NCI-H446 (cell line): Measurements from ENCODE around the gene TTLL12.

Source experiments
- DNase-seq, 2 experiments: peaks; one replicate each; lab custom pipeline; 2025; lab: John Stamatoyannopoulos, UW

TTLL12 gene

GRCh38 chr22:43213962-43214361 lies 27.0 kb upstream of the TTLL12 start:
- no peak for DNase-seq

DNA sequence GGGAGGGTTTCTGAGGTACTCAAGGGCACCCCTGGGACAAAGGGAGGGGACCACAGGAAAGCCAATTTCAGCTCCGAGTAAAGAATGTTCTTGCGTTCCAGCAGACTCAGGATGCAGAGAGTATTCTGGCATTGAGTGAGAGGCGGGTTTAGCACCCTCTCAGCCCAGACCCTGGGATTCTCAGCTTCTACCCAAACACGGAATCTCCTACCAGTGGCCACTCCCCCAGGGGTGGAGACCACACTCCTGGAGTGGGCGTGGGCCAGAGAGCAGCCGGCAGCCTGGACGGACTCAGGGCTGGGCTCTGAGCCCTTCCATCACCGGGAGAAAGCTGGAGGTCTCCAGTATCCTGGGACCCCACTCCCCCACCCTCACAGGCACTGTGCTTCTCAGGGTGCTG lies 26.1 kb upstream of the TTLL12 start:
- no peak for DNase-seq

DNA sequence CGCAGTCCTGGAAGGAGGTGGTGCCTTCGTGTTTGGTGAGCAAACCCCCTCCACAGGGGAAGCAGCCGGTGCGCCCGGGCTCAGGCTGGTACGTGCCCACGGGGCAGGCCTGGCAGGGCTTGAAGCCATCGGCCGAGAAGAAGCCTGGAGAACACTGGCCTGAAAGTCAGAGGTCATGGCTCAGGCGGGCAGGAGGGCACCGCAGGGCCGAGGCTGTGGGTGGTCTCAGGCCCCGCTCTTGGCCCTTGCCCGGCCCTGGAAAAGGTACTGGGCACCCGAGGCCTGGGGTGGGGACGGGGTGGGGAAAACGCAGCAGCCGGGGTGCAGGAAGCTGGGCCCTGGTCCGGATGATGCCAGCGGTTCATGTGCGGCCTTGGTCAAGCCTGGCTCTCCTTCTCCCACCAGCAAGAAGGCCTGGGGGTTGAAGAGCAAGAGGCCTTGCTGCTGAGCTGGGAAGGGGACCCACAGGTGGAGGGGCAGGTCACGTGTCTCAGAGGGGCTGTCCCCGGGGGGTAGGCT lies 25.6 kb upstream of the TTLL12 start:
- DNase-seq: no peak

GRCh38 chr22:43211941-43212433 lies 25.1 kb upstream of the TTLL12 start:
- no peak for DNase-seq

DNA sequence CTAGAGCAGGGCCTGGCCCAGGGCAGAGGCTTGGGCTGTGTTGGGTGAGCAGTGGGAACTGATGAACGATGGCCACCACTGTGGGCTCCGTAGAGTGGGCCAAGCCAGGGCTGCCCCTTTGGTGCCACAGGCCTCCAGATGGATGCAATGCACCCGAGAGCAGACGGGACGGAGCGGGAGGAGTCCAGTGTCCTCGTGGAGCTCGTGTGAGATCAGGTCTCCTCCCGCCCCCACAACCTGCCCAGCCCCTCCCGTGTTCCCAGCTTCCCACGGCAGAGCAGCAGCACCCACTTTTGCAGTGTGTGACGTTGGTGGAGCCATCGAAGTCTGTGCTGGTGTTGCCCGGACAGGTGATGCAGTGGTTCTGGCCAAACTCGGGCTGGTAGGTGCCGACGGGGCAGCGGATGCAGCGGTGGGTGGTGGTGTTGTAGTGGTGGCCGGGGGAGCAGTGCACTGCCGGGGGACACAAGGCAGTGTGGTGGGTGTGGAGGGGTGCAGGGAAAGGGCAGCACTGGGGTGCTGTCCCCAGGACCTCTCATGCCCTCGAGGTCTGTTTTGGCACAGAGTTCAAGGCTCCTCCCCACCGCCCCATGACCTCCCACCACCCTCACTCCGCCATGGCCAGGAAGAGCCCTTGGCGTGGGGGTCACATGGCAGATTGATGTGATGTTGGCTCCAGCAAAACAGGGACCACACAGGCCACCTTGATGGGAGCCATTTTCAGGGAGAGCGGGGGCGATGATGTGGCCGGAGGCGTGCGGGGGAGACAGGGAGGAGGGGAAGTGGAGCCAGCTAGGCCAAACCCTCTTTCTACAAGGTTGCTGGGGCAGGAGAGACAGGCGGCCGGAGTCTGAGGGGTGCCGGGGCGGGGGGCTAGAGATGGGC lies 23.9 kb upstream of the TTLL12 start:
- DNase-seq: no peak

DNA sequence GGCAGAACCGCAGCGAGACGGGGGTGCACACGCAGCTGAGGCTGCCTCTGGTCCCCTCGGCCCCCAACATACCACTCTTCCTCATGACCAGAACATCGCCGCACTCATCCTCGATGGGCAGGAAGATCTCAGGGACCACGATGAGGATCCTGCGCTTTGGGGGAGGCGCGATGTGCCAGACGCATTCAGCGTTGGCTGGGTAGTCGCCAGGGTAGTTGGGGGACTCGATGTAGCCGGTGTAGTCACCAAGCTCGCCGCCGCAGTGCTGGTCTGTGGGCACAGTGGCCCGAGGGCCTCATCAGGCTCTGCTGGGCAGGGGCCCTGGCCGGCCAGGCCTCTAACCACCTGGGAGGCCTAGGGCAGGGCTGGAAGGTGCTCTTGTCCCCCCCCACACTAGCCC lies 23.0 kb upstream of the TTLL12 start:
- no peak for DNase-seq

DNA sequence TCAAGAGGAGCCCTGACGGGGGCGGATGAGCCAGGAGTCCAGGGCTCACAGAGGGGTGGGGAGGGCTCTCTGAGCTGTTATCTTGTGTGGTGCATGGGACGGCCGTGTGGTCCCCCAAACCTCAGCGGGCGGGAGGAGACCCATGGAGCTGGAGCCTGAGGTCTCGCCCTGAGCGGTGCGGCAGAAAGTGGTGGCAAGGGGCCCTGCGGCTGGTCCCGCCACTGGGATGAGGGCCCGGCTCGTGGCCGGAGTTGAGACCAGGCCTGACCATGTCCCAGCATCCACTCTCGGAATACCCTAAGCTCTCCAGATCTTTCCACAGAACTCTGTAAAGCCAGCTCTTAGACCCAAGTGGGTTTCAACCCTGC lies 22.6 kb upstream of the TTLL12 start:
- no peak for DNase-seq

DNA sequence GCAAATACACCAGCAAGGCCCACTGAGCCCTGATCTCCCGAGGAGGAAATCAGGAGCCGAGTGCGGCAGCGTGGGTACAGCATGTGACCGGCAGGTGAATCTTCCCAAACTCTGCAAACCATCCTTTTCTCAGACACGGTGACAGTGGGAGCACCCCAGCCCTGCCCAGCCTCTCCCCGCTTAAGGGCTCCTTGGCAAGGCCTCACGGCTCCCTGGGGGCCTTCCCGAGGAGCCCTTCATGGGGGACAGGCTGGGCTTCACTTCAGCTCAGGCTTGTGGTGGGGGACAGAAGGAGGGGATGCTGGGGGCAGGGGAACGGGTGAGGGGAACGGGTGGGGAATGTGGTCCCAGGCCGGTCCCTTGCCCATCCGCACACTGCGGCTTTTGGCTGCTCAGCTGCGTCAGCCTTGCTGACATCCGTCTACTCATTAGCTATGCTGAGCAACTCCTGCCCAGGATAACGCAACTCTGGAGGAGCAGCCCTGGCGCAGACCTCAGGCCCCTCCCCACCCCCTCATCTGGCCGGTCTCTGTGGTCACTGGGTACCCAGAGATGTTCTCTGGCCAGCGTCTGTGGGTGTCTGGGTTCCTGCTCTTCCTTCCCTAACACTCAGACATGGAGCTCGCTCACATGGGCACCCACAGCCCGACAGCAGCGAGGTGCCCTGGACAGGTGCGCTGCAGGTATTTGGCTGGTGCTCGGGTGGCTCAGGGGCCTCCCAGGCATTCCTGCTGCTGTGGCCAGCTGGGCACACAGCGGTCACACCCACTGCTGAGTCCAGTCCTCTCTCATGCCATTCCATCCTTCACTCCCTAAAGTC lies 22.0 kb upstream of the TTLL12 start:
- DNase-seq: no peak

DNA sequence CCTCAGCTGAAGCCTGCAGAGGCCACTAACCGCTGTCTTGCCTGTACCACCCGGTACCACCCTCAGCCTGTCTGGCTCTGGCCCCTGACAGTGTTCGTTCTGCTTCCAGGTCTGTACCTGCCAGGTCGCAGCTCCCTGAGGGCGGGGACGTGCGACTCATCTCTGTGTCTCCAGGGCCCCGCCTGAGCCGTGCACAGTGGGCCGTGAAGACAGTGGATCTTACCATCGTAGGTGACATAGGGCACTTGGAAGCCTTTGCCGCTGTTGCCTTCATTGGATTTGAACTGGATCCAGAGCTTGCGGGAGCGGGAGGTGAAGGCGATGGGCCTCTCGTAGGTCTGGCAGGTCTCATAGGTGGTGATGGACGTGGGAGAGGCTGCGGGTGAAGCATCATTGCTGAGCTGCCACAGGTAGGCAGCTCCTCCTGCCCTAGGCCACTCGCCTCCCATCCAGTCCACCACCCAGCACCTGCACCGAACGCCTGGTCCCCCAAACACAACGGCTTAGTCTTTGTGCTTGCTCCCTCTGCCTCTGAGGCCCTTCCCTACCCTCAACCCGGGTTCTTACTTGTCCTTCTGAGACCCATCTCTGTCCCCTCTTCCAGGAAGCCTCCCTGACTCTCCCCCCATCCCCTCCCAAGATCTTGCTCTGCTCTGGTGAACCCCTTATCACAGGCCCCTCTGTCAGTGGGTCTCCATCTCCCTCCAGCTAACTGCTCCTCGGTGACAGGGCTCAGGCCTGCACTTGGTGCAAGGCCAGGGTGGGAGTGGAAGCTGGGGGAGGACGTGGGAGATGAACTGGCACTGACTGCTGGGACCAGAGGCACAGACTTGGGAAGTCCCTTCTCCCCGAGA lies 21.1 kb upstream of the TTLL12 start:
- no peak for DNase-seq

- no peak for DNase-seq
These were observed 20.5 kb upstream of the TTLL12 start for GRCh38 chr22:43207386-43207785.

DNA sequence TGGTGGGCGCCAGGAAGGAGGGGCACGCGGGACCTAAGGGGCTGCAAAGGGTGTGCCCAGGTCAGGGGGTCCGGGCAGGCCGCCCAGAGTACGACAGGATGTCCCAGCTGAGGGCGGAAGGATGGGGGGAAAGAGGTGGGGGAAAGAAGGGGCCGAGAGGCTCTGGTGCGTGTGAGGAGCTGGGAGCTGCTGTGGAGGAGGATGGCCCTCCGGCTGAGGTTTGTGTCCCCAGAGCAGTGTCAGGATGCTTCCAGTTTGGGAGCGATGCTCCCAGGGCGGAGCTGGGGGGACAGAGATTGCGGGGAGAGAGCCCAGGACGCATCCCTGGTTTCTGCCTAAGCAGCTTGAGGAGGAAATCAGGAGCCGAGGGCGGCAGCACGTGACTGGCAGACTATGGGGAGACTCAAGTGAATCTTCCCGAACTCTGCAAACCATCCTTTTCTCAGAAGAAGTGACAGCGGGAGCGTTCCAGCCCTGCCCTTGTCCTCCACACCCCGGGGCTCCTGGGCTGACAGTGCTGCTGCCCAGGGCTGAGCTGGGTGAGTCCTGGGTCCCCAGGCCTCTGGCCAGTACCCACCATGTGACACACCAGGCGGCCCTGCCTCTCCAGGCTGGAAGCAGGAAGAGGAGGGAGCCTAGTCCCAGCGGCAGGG lies 19.7 kb upstream of the TTLL12 start:
- DNase-seq: no peak

DNA sequence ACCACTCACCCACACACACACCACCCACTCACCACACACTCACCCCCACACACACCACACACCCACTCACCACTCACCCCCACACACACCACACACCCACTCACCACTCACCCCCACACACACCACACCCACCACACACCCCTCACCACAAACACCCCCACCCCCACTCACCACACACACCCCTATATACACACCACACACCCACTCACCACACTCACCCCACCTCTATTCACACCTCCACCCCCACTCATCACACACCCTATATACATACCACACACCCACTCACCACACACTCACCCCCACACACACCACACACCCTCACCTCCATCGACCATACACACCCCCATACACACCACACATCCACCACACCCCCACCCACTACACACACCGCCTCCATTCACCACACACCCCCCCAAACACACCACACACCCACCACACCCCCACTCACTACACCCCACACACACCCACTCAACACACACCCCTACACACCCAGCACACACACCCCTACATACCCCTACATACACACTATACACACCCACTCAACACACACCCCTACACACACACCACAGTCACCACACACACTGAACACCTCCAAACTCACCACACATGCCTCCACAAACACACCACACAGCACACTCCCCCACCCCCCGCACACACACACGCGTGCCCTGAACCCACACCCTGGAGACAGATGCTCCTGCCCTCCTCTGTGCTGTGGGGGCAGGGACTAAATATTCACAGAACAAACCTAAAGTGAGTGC lies 19.0 kb upstream of the TTLL12 start:
- no peak for DNase-seq

DNA sequence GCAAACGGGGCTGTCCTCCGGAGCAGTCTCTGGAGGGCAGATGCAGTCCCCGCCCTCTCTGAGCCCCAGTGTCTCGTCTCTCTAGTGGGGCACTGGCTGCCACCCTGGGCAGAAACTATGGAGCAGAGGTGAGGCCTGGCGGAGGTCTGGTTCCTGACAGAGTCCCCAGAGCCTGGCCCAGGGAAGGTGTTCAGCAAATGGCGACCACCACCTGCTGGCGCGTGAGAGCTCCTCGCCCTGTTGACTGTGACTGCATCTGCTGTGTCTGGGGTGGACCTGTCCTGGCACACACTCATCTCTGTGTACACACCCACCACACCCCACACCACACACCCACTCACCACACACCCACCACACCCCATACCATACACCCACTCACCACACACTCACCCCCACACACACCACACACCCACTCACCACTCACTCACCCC lies 18.3 kb upstream of the TTLL12 start:
- DNase-seq: no peak

GRCh38 chr22:43203471-43203981 lies 16.6 kb upstream of the TTLL12 start:
- no peak for DNase-seq

- DNase-seq: no peak
These were observed 15.9 kb upstream of the TTLL12 start for GRCh38 chr22:43202756-43203410.

DNA sequence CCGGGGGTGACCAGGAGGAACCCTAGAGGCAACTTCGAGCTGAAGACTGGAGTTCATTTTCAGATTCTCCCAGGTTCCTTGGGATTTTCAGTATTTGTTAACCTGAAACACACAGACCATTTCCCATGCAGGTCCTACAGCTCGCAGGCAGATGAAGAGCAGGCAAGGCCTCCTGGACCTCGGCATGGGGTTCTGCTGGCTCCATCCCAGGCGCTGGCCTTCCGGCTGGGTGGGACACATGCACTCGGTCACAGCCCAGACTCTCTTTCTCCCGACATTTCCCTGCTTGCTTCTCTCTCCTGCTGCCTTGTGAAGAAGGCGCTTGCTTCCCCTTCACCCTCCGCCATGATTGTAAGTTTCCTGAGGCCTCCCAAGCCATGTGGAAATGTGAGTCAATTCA lies 15.4 kb upstream of the TTLL12 start:
- no peak for DNase-seq

GRCh38 chr22:43201486-43202219 lies 14.7 kb upstream of the TTLL12 start:
- no peak for DNase-seq

GRCh38 chr22:43200555-43200954 lies 13.6 kb upstream of the TTLL12 start:
- DNase-seq: no peak

- DNase-seq: peak in 1 of 2 experiments; percentile 26
These were observed 13.1 kb upstream of the TTLL12 start for GRCh38 chr22:43200031-43200430.
